HEK293 (cell line): Measurements from ENCODE around the gene TMEM273.

ENCODE experiments used
- CTCF ChIA-PET: fragments of 350-600 bp; formaldehyde crosslinking; extraction: SDS; loops from one replicate; lab custom pipeline; 2021; ENCODE audit warnings: antibody characterized with exemption; lab: Yijun Ruan, JAX
- POLR2A ChIA-PET: fragments of 300-600 bp; formaldehyde crosslinking; extraction: SDS; loops from one replicate; lab custom pipeline; 2020; ENCODE audit warnings: antibody characterized with exemption, inconsistent platforms; lab: Yijun Ruan, JAX
- H3K27ac ChIP-seq: fragments of 200-500 bp; sonication (Bioruptor generic); 2 replicates; pipeline ENCODE4 v1.5.1; 2014; ENCODE audit warnings: low read depth, low read length, control low read depth, inconsistent platforms; ENCODE audit errors: extremely low read depth
- H3K36me3 ChIP-seq, 2 experiments: fragments of 200-500 bp in 1 of 2; sonication (Bioruptor generic) in 1 of 2; 1 replicate in 1 of 2; 2 replicates in 1 of 2; pipeline ENCODE4 v1.5.1; 2014 to 2017; ENCODE audit warnings: inconsistent platforms in 2 of 2, low read length in 2 of 2; ENCODE audit not compliant: control insufficient read depth in 2 of 2, insufficient read depth in 1 of 2
- H3K4me1 ChIP-seq: fragments of 200-500 bp; sonication (Bioruptor generic); 2 replicates; pipeline ENCODE4 v1.5.1; 2014; ENCODE audit warnings: mild to moderate bottlenecking, low read length, inconsistent platforms; ENCODE audit not compliant: control insufficient read depth, insufficient read depth
- H3K4me3 ChIP-seq: 2 replicates; pipeline ENCODE4 v1.5.1; 2011; ENCODE audit warnings: low read depth, mild to moderate bottlenecking, control low read depth, low read length, moderate library complexity
- H3K9me3 ChIP-seq: fragments of 200-500 bp; sonication (Bioruptor generic); 2 replicates; pipeline ENCODE4 v1.5.1; 2014; ENCODE audit warnings: low read depth, low read length, inconsistent platforms; ENCODE audit not compliant: control insufficient read depth, insufficient read depth
- EGR2 ChIP-seq: fragments of 450-650 bp; formaldehyde crosslinking; IDR thresholded peaks from 2 replicates; pipeline ENCODE4 v1.5.1; 2016; ENCODE audit warnings: low read depth, missing biosample characterization, missing genetic modification characterization
- GLIS2 ChIP-seq: fragments of 450-650 bp; formaldehyde crosslinking; IDR thresholded peaks from 2 replicates; pipeline ENCODE4 v1.5.1; 2016; ENCODE audit warnings: missing biosample characterization, missing genetic modification characterization
- KLF16 ChIP-seq: fragments of 450-650 bp; formaldehyde crosslinking; IDR thresholded peaks from 2 replicates; pipeline ENCODE4 v1.5.1; 2017; ENCODE audit warnings: missing biosample characterization, missing genetic modification characterization
- MEIS1 ChIP-seq: sonication (generic); formaldehyde crosslinking; IDR thresholded peaks from 2 replicates; pipeline ENCODE4 v1.8.1; 2022; ENCODE audit warnings: missing genetic modification reagents, mild to moderate bottlenecking, borderline replicate concordance
- PBX3 ChIP-seq: sonication (generic); formaldehyde crosslinking; IDR thresholded peaks from 2 replicates; pipeline ENCODE4 v1.8.1; 2022; ENCODE audit warnings: mild to moderate bottlenecking, moderate library complexity, missing genetic modification reagents
- SCRT1 ChIP-seq: fragments of 450-650 bp; formaldehyde crosslinking; IDR thresholded peaks from 2 replicates; pipeline ENCODE4 v1.5.1; 2016; ENCODE audit warnings: missing biosample characterization, missing genetic modification characterization, borderline replicate concordance
- SP3 ChIP-seq: fragments of 450-650 bp; formaldehyde crosslinking; IDR thresholded peaks from 2 replicates; pipeline ENCODE4 v1.5.1; 2016; ENCODE audit warnings: missing biosample characterization, missing genetic modification characterization
- ZBTB7A ChIP-seq: fragments of 450-650 bp; formaldehyde crosslinking; IDR thresholded peaks from 2 replicates; pipeline ENCODE4 v1.5.1; 2016; ENCODE audit warnings: low read depth, missing biosample characterization, missing genetic modification characterization
- ZBTB8A ChIP-seq: fragments of 450-650 bp; formaldehyde crosslinking; IDR thresholded peaks from 2 replicates; pipeline ENCODE4 v1.5.1; 2016; ENCODE audit warnings: missing biosample characterization, missing genetic modification characterization
- ZNF121 ChIP-seq: fragments of 450-650 bp; formaldehyde crosslinking; IDR thresholded peaks from 2 replicates; pipeline ENCODE4 v1.5.1; 2016; ENCODE audit warnings: missing biosample characterization, missing genetic modification characterization
- ZNF157 ChIP-seq: fragments of 450-650 bp; formaldehyde crosslinking; IDR thresholded peaks from 2 replicates; pipeline ENCODE4 v1.5.1; 2016; ENCODE audit warnings: missing biosample characterization, missing genetic modification characterization
- ZNF184 ChIP-seq: fragments of 450-650 bp; IDR thresholded peaks from 2 replicates; pipeline ENCODE4 v1.5.1; 2018; ENCODE audit warnings: missing biosample characterization, mild to moderate bottlenecking, missing genetic modification characterization
- ZNF350 ChIP-seq: fragments of 450-650 bp; formaldehyde crosslinking; IDR thresholded peaks from 2 replicates; pipeline ENCODE4 v1.5.0; 2017; ENCODE audit warnings: missing biosample characterization, mild to moderate bottlenecking, missing genetic modification characterization
- ZNF549 ChIP-seq: fragments of 450-650 bp; IDR thresholded peaks from 2 replicates; pipeline ENCODE4 v1.5.1; 2018; ENCODE audit warnings: missing biosample characterization, missing genetic modification characterization, mild to moderate bottlenecking, inconsistent platforms, moderate library complexity
- ZNF561 ChIP-seq: fragments of 450-650 bp; IDR thresholded peaks from 2 replicates; pipeline ENCODE4 v1.5.1; 2018; ENCODE audit warnings: missing biosample characterization, missing genetic modification characterization, borderline replicate concordance
- ZNF596 ChIP-seq: fragments of 450-650 bp; IDR thresholded peaks from 2 replicates; pipeline ENCODE4 v1.5.0; 2018; ENCODE audit warnings: missing biosample characterization, mild to moderate bottlenecking, missing genetic modification characterization, moderate library complexity
- ZNF777 ChIP-seq: fragments of 450-650 bp; formaldehyde crosslinking; IDR thresholded peaks from 2 replicates; pipeline ENCODE4 v1.5.1; 2017; ENCODE audit warnings: missing biosample characterization, missing genetic modification characterization, borderline replicate concordance
- ZNF830 ChIP-seq: fragments of 450-650 bp; IDR thresholded peaks from 2 replicates; pipeline ENCODE4 v1.5.0; 2018; ENCODE audit warnings: missing biosample characterization, missing genetic modification characterization, low read depth, mild to moderate bottlenecking, moderate library complexity
- TF ChIP-seq, protein P1 (sequence below): fragments of 450-650 bp; formaldehyde crosslinking; IDR thresholded peaks from 2 replicates; pipeline ENCODE4 v1.5.1; 2017; ENCODE audit warnings: missing biosample characterization, missing genetic modification characterization
- TF ChIP-seq, protein P2 (sequence below): fragments of 450-650 bp; formaldehyde crosslinking; IDR thresholded peaks from 2 replicates; pipeline ENCODE4 v1.5.1; 2016; ENCODE audit warnings: missing biosample characterization, missing genetic modification characterization
- TF ChIP-seq, protein P3 (sequence below): fragments of 450-650 bp; formaldehyde crosslinking; IDR thresholded peaks from 2 replicates; pipeline ENCODE4 v1.5.1; 2016; ENCODE audit warnings: missing biosample characterization, missing genetic modification characterization, low read depth
- TF ChIP-seq, protein P4 (sequence below): fragments of 450-650 bp; formaldehyde crosslinking; IDR thresholded peaks from 2 replicates; pipeline ENCODE4 v1.5.1; 2016; ENCODE audit warnings: missing biosample characterization, missing genetic modification characterization
- TF ChIP-seq, protein P5 (sequence below): fragments of 450-650 bp; formaldehyde crosslinking; IDR thresholded peaks from 2 replicates; pipeline ENCODE4 v1.5.1; 2016; ENCODE audit warnings: missing biosample characterization, missing genetic modification characterization

TMEM273 gene

GRCh38 chr10:49132362-49132737 lies 55.8 kb downstream of the TMEM273 start (continued):
- TF ChIP-seq, protein P1, sequence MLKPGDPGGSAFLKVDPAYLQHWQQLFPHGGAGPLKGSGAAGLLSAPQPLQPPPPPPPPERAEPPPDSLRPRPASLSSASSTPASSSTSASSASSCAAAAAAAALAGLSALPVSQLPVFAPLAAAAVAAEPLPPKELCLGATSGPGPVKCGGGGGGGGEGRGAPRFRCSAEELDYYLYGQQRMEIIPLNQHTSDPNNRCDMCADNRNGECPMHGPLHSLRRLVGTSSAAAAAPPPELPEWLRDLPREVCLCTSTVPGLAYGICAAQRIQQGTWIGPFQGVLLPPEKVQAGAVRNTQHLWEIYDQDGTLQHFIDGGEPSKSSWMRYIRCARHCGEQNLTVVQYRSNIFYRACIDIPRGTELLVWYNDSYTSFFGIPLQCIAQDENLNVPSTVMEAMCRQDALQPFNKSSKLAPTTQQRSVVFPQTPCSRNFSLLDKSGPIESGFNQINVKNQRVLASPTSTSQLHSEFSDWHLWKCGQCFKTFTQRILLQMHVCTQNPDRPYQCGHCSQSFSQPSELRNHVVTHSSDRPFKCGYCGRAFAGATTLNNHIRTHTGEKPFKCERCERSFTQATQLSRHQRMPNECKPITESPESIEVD: no peak
- TF ChIP-seq ZBTB8A (no peak), EGR2 (tag by site-specific recombination) (no peak), SCRT1 (no peak), ZNF157 (tag by site-specific recombination) (no peak), GLIS2 (tag by site-specific recombination) (no peak), ZNF549 (tag by site-specific recombination) (no peak), ZNF596 (tag by site-specific recombination) (no peak), PBX3 (CRISPR knock-in tag) (no peak), ZNF121 (tag by site-specific recombination) (no peak)
- TF ChIP-seq, protein P2, sequence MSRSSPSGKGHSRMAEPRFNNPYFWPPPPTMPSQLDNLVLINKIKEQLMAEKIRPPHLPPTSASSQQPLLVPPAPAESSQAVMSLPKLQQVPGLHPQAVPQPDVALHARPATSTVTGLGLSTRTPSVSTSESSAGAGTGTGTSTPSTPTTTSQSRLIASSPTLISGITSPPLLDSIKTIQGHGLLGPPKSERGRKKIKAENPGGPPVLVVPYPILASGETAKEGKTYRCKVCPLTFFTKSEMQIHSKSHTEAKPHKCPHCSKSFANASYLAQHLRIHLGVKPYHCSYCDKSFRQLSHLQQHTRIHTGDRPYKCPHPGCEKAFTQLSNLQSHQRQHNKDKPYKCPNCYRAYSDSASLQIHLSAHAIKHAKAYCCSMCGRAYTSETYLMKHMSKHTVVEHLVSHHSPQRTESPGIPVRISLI (tag by site-specific recombination): no peak
- TF ChIP-seq, all 188 proteins: peak for 0

DNA sequence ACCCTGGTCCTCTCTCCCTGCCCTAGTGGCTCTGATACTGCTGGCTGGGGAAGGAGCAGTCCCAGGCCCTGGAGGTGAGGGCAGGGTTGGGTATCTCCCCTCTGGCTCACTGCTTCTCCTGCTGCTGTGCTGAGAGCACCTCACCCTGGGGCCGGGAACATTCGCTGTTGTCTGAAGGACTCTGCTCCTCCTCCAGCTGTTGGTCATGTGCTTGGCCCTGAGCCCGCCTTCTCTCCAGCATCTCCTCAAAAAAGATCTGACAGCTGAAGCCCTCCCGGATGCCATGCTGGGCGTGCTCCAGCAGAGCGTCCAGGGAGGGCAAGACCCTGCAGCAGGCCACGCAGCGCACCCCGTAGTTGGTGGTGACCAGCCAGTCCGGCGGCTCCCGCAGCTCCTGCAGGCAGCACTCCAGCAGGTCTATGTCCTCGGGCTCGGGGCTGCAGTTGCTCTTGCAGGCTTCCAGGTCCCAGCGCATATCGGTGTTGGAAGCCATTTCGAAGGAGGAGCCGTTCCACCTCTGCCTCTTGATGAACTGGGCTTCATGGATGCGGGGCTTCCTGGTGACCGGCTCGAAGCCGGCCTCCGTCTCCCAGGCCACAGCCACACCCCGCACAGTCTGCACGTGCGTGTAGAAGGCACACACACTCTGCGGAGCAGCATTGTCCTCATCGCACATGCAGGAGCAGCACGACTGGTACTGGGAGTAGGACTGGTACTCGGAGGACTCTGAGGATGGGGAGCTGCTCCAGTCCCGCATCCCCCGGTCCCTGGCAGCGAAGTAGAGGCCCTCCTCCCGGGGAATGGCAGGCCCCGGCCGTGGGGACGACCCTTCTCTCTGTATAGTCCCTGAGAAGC lies 56.5 kb downstream of the TMEM273 start:
- POLR2A ChIA-PET: no interaction called here
- CTCF ChIA-PET: no interaction called here
- no peak overlapping the region for H3K27ac ChIP-seq
- no peaks in the 10 kb centered on the region for H3K36me3 ChIP-seq
- no peaks in the 10 kb centered on the region for H3K4me1 ChIP-seq
- no peak overlapping the region for H3K4me3 ChIP-seq
- TF ChIP-seq ZBTB7A (tag by site-specific recombination): no peak
- no peak for TF ChIP-seq ZNF184
- TF ChIP-seq, protein P3, sequence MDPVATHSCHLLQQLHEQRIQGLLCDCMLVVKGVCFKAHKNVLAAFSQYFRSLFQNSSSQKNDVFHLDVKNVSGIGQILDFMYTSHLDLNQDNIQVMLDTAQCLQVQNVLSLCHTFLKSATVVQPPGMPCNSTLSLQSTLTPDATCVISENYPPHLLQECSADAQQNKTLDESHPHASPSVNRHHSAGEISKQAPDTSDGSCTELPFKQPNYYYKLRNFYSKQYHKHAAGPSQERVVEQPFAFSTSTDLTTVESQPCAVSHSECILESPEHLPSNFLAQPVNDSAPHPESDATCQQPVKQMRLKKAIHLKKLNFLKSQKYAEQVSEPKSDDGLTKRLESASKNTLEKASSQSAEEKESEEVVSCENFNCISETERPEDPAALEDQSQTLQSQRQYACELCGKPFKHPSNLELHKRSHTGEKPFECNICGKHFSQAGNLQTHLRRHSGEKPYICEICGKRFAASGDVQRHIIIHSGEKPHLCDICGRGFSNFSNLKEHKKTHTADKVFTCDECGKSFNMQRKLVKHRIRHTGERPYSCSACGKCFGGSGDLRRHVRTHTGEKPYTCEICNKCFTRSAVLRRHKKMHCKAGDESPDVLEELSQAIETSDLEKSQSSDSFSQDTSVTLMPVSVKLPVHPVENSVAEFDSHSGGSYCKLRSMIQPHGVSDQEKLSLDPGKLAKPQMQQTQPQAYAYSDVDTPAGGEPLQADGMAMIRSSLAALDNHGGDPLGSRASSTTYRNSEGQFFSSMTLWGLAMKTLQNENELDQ (tag by site-specific recombination): no peak
- TF ChIP-seq ZNF777 (tag by site-specific recombination): no peak
- TF ChIP-seq, protein P4, sequence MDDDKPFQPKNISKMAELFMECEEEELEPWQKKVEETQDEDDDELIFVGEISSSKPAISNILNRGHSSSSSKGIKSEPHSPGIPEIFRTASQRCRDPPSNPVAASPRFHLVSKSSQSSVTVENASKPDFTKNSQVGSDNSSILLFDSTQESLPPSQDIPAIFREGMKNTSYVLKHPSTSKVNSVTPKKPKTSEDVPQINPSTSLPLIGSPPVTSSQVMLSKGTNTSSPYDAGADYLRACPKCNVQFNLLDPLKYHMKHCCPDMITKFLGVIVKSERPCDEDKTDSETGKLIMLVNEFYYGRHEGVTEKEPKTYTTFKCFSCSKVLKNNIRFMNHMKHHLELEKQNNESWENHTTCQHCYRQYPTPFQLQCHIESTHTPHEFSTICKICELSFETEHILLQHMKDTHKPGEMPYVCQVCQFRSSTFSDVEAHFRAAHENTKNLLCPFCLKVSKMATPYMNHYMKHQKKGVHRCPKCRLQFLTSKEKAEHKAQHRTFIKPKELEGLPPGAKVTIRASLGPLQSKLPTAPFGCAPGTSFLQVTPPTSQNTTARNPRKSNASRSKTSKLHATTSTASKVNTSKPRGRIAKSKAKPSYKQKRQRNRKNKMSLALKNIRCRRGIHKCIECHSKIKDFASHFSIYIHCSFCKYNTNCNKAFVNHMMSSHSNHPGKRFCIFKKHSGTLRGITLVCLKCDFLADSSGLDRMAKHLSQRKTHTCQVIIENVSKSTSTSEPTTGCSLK: no peak
- TF ChIP-seq, protein P5, sequence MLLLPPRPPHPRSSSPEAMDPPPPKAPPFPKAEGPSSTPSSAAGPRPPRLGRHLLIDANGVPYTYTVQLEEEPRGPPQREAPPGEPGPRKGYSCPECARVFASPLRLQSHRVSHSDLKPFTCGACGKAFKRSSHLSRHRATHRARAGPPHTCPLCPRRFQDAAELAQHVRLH (tag by site-specific recombination): no peak
- no peak for TF ChIP-seq ZNF830 (tag by site-specific recombination)
- TF ChIP-seq ZNF561 (tag by site-specific recombination): no peak
- no peak for TF ChIP-seq ZNF350 (tag by site-specific recombination)
- TF ChIP-seq SP3 (tag by site-specific recombination): no peak
- no peak for TF ChIP-seq MEIS1 (CRISPR knock-in tag)
- no peak for TF ChIP-seq KLF16
- H3K9me3 ChIP-seq: no peaks in the 10 kb centered on the region
